OCI-LY1 (cell line): ENCODE data around the gene FAM9C.
"Not testable (repeated sequence)": the region's sequence is repeated elsewhere in the genome, so short reads cannot be mapped to it uniquely, and the experiment has no call there.

ENCODE experiments used
- EZH2 ChIP-seq: fragments of 200-600 bp; sonication (generic), shearing (Covaris generic); IDR thresholded peaks from 2 replicates; pipeline ENCODE4 v1.8.0; 2017; ENCODE audit warnings: borderline replicate concordance, mixed run types, mild to moderate bottlenecking, antibody characterized with exemption, low read length, moderate library complexity, mixed read lengths
- TF ChIP-seq, protein P1 (sequence below): fragments of 200-600 bp; sonication (generic), shearing (Covaris generic); IDR thresholded peaks from 2 replicates; pipeline ENCODE4 v1.5.1; 2017; ENCODE audit warnings: mild to moderate bottlenecking, antibody characterized with exemption, low read length, moderate library complexity, mixed read lengths

DNA sequence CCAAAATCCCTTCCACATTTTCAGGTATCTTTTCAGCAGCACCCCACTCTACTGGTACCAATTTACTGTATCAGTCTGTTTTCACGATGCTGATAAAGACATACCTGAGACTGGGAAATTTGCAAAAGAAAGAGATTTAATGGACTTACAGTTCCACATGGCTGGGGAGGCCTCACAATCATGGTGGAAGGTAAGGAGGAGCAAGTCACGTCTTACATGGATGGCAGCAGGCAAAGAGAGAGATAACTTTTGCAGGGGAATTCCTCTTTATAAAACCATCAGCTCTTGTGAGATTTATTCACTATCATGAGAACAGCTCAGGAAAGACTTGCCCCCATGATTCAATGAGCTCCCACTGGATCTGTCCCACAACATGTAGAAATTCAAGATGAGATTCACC is 18.7 kb upstream of the FAM9C start:
- TF ChIP-seq, protein P1, sequence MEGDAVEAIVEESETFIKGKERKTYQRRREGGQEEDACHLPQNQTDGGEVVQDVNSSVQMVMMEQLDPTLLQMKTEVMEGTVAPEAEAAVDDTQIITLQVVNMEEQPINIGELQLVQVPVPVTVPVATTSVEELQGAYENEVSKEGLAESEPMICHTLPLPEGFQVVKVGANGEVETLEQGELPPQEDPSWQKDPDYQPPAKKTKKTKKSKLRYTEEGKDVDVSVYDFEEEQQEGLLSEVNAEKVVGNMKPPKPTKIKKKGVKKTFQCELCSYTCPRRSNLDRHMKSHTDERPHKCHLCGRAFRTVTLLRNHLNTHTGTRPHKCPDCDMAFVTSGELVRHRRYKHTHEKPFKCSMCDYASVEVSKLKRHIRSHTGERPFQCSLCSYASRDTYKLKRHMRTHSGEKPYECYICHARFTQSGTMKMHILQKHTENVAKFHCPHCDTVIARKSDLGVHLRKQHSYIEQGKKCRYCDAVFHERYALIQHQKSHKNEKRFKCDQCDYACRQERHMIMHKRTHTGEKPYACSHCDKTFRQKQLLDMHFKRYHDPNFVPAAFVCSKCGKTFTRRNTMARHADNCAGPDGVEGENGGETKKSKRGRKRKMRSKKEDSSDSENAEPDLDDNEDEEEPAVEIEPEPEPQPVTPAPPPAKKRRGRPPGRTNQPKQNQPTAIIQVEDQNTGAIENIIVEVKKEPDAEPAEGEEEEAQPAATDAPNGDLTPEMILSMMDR, result not testable (repeated sequence)
- not testable (repeated sequence) for TF ChIP-seq EZH2
